A549 (cell line): ENCODE results near the gene KRT34. TPM values are rescaled to one million over a fixed set of nuclear protein-coding genes. Genes with fewer than 3 reads are reported as not detected.
"Not testable (repeated sequence)": the region's sequence is repeated elsewhere in the genome, so short reads cannot be mapped to it uniquely, and the experiment has no call there.

Source experiments
- ATAC-seq, 2 experiments: fragments of 200-7000 bp in 1 of 2; fragments of >200 bp in 1 of 2; cut with Nextera tagmentation in 1 of 2; cut with Tn5 transposase in 1 of 2; 3 replicates each; pipeline versions ENCODE4 v1.8.0 to v1.9.1; 2018 to 2020; ENCODE audit warnings: mild to moderate bottlenecking in 1 of 2, moderate library complexity in 1 of 2
- CTCF ChIA-PET: fragments of 300-600 bp; sonication (Branson Sonifier 250); formaldehyde crosslinking; extraction: SDS; loops from one replicate; lab custom pipeline; 2021; ENCODE audit warnings: antibody characterized with exemption, inconsistent platforms; lab: Yijun Ruan, JAX
- POLR2A ChIA-PET: fragments of 350-600 bp; formaldehyde crosslinking; extraction: SDS; loops from one replicate; lab custom pipeline; 2021; ENCODE audit warnings: antibody characterized with exemption, inconsistent platforms; lab: Yijun Ruan, JAX
- DNase-seq, 2 experiments: peaks; one replicate each; pipeline versions ENCODE4 v3.0.0 to v3.0.0-alpha.2; 2011 to 2016; ENCODE audit warnings: low read depth in 1 of 2, low spot score in 1 of 2
- FAIRE-seq: peaks from 2 replicates; lab custom pipeline; 2011; peaks lifted over from hg19 to GRCh38; lab: Jason Lieb, UNC
- H3K27ac ChIP-seq, 2 experiments: fragments of >200 bp; sonication (Bioruptor Twin); formaldehyde crosslinking; 3 replicates each; pipeline ENCODE4 v1.5.1; 2016 to 2017
- H3K4me1 ChIP-seq: fragments of >200 bp; sonication (Bioruptor Twin); formaldehyde crosslinking; 3 replicates; pipeline ENCODE4 v1.6.1; 2016
- H3K4me2 ChIP-seq: fragments of >200 bp; sonication (Bioruptor Twin); formaldehyde crosslinking; 3 replicates; pipeline ENCODE4 v1.6.1; 2016
- H3K4me3 ChIP-seq: fragments of >200 bp; sonication (Bioruptor Twin); formaldehyde crosslinking; 3 replicates; pipeline ENCODE4 v1.5.1; 2016
- H3K9me3 ChIP-seq: fragments of >200 bp; sonication (Bioruptor Twin); formaldehyde crosslinking; 3 replicates; pipeline ENCODE4 v1.6.1; 2016
- BCL3 ChIP-seq: fragments of >200 bp; sonication (Bioruptor Twin); formaldehyde crosslinking; IDR thresholded peaks from 3 replicates; pipeline ENCODE4 v1.6.1; 2016
- CBX2 ChIP-seq: fragments of 200-600 bp; sonication (generic); IDR thresholded peaks from 2 replicates; pipeline ENCODE4 v1.6.1; 2016; ENCODE audit warnings: low read depth, mild to moderate bottlenecking, borderline replicate concordance
- EHF ChIP-seq: fragments of 250-450 bp; sonication (Bioruptor Pico); IDR thresholded peaks from 2 replicates; pipeline ENCODE4 v1.5.0; 2020; ENCODE audit warnings: mild to moderate bottlenecking
- EP300 ChIP-seq, 2 experiments: fragments of >200 bp; sonication (Bioruptor Twin); formaldehyde crosslinking; IDR thresholded peaks; 2 replicates in 1 of 2; 3 replicates in 1 of 2; pipeline ENCODE4 v1.6.1; 2016 to 2017
- ESRRA ChIP-seq: fragments of 150-350 bp; IDR thresholded peaks from 2 replicates; pipeline ENCODE4 v1.6.1; 2014; ENCODE audit warnings: mild to moderate bottlenecking, low read length, borderline replicate concordance
- FOSL2 ChIP-seq, 2 experiments: fragments of 450-650 bp in 1 of 2; fragments of >200 bp in 1 of 2; sonication (Bioruptor Twin) in 1 of 2; formaldehyde crosslinking; IDR thresholded peaks; 2 replicates each; pipeline versions ENCODE4 v1.5.0 to v1.6.1; 2016 to 2020; ENCODE audit warnings: mild to moderate bottlenecking in 1 of 2, moderate library complexity in 1 of 2
- GATA3 ChIP-seq: IDR thresholded peaks from 2 replicates; pipeline ENCODE4 v1.6.1; 2012; ENCODE audit warnings: borderline replicate concordance
- HES2 ChIP-seq: fragments of >200 bp; sonication (Bioruptor Twin); formaldehyde crosslinking; IDR thresholded peaks from 2 replicates; pipeline ENCODE4 v1.6.1; 2016
- HEYL ChIP-seq: fragments of 250-450 bp; sonication (Bioruptor Pico); IDR thresholded peaks from 2 replicates; pipeline ENCODE4 v1.8.0; 2021; ENCODE audit warnings: mild to moderate bottlenecking, moderate library complexity
- HOXB5 ChIP-seq: fragments of 250-450 bp; sonication (Bioruptor Pico); IDR thresholded peaks from 2 replicates; pipeline ENCODE4 v1.5.0; 2020; ENCODE audit warnings: mild to moderate bottlenecking, moderate library complexity
- JUNB ChIP-seq: fragments of >200 bp; sonication (Bioruptor Twin); formaldehyde crosslinking; IDR thresholded peaks from 2 replicates; pipeline ENCODE4 v1.6.1; 2016
- MAFK ChIP-seq: fragments of 450-650 bp; IDR thresholded peaks from 2 replicates; pipeline ENCODE4 v1.6.1; 2014; ENCODE audit not compliant: partially characterized antibody
- NR3C1 ChIP-seq: fragments of >200 bp; sonication (Bioruptor Twin); formaldehyde crosslinking; IDR thresholded peaks from 3 replicates; pipeline ENCODE4 v1.6.1; 2017
- PHF8 ChIP-seq: fragments of 200-600 bp; sonication (generic); IDR thresholded peaks from 2 replicates; pipeline ENCODE4 v1.6.1; 2016; ENCODE audit warnings: low read depth, mild to moderate bottlenecking, antibody characterized with exemption, moderate library complexity, borderline replicate concordance
- TFCP2L1 ChIP-seq: fragments of 250-450 bp; sonication (Bioruptor Pico); IDR thresholded peaks from 2 replicates; pipeline ENCODE4 v1.5.0; 2021; ENCODE audit warnings: mild to moderate bottlenecking
- TP53 ChIP-seq: fragments of 250-450 bp; sonication (Bioruptor Pico); IDR thresholded peaks from 2 replicates; pipeline ENCODE4 v1.5.0; 2021; ENCODE audit warnings: mild to moderate bottlenecking, moderate library complexity
- USF2 ChIP-seq: fragments of 450-650 bp; IDR thresholded peaks from 2 replicates; pipeline ENCODE4 v1.6.1; 2014; ENCODE audit warnings: antibody characterized with exemption
- WGBS: methylation state at CpG from one replicate; pipeline ENCODE4 v1.1.6; 2017; ENCODE audit errors: missing lambda C conversion rate; 5-methylcytosine and 5-hydroxymethylcytosine counted together
- polyA plus RNA-seq, 4 experiments: library from polyadenylated mRNA; depleted of rRNA in 3 of 4; stranded (reverse); fragments of >200 nt; fragmentation: RNase III in 1 of 4; extraction: RNeasy Plus Mini Kit Qiagen cat#74134 plus additional on column Dnase treatment in 1 of 4; gene quantifications; 2 replicates in 3 of 4; 3 replicates in 1 of 4; pipeline ENCODE4 v1.2.3, GENCODE V29; 2011 to 2017
- TF ChIP-seq, protein P1 (sequence below): IDR thresholded peaks from 2 replicates; pipeline ENCODE4 v1.6.1; 2012
- TF ChIP-seq, protein P2 (sequence below): fragments of 250-450 bp; sonication (Bioruptor Pico); IDR thresholded peaks from 2 replicates; pipeline ENCODE4 v1.5.0; 2020; ENCODE audit warnings: low read depth, mild to moderate bottlenecking, moderate library complexity

KRT34 gene
- polyA plus RNA-seq, 2 of the 4 experiments (the other 2 are of a cell fraction), result 0.09 to 0.23 TPM

- ATAC-seq, result peak; percentile 72 to 78; a peak in 5 of 6 replicates
- peak overlapping the region; percentile 0 to 48; a peak in 3 of 6 replicates for H3K27ac ChIP-seq
- H3K4me3 ChIP-seq, FAIRE-seq, H3K9me3 ChIP-seq, POLR2A ChIA-PET: not testable (repeated sequence)
- TF ChIP-seq EP300 (IDR thresholded peaks at IDR 0.05) (peak in 1 of 2 experiments; percentile 32; a peak in 1 of 5 replicates), MAFK (peak; percentile 27), FOSL2 (IDR thresholded peaks at IDR 0.05) (peak; percentile 37; the same call in 1 of the 2 replicates), FOSL2 (CRISPR knock-in tag; IDR thresholded peaks at IDR 0.05) (peak; percentile 43; the same call in 1 of the 2 replicates), JUNB (peak; percentile 52; the same call in 1 of the 2 replicates), BCL3 (0 out of 3 replicates have a peak, but pooled peaks have one; percentile 45), GATA3 (peak; percentile 36; the same call in 1 of the 2 replicates)
- TF ChIP-seq, protein P1, sequence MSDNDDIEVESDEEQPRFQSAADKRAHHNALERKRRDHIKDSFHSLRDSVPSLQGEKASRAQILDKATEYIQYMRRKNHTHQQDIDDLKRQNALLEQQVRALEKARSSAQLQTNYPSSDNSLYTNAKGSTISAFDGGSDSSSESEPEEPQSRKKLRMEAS, result peak; percentile 54
- CTCF ChIA-PET, result interaction anchor here (0.7 to 2.2 kb wide), 4 partner anchors 11 to 282 kb away, joined by 4 to 5 read pairs (median 4); no protein-coding TSS in a partner anchor
- DNase-seq, result peak; percentile 57 to 73
- 20% methylated on average over 7 of the region's 7 CpGs for WGBS
- H3K4me1 ChIP-seq, result peaks cover 10% of the 10 kb centered on the region
- H3K4me2 ChIP-seq, result peak overlapping the region; percentile 45
These were observed 2.0 kb downstream of the KRT34 start for GRCh38 chr17:41380091-41380490.

DNA sequence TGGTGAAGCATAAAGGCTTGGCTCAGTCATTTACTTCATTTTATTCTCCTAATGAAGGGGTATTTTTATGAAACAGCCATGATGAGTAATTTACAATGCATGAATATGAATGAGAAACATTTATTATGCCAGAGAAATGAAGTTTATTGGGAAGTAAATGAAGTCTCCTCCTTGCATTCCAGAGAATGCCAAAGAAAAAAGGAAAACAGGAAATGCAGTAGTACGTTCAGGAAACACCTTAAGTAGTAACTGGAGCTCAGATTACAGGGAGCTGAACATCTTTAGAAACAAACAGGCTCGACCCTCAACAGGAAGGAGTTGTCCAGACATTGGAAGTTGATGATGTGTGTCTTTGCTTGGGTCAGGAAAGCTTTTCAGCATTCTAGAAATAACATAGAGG is 4.6 kb downstream of the KRT34 start:
- no peak overlapping the region for H3K4me2 ChIP-seq
- H3K4me3 ChIP-seq, result no peak overlapping the region
- DNase-seq (no peak), ATAC-seq (no peak), FAIRE-seq (no peak)
- H3K9me3 ChIP-seq, result peaks cover 7% of the 10 kb centered on the region; the same call in 1 of the 3 replicates
- WGBS, result 24% methylated on average over 2 of the region's 2 CpGs
- H3K27ac ChIP-seq, result no peak overlapping the region
- TF ChIP-seq PHF8, result no peak
- TF ChIP-seq TP53 (CRISPR knock-in tag), result no peak
- no peak for TF ChIP-seq ESRRA
- no peak for TF ChIP-seq NR3C1
- TF ChIP-seq EHF (CRISPR knock-in tag), result no peak
- no peak for TF ChIP-seq HEYL (CRISPR knock-in tag)
- no peak for TF ChIP-seq CBX2
- no peak for TF ChIP-seq TFCP2L1 (CRISPR knock-in tag)
- TF ChIP-seq, protein P2, sequence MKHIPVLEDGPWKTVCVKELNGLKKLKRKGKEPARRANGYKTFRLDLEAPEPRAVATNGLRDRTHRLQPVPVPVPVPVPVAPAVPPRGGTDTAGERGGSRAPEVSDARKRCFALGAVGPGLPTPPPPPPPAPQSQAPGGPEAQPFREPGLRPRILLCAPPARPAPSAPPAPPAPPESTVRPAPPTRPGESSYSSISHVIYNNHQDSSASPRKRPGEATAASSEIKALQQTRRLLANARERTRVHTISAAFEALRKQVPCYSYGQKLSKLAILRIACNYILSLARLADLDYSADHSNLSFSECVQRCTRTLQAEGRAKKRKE (CRISPR knock-in tag), result no peak
- no peak for TF ChIP-seq USF2
- H3K4me1 ChIP-seq, result peaks cover 10% of the 10 kb centered on the region
- ChIA-PET POLR2A (no interaction called here), CTCF (interaction anchor here (0.7 to 2.4 kb wide), 4 partner anchors 10 to 172 kb away, joined by 3 to 12 read pairs (median 4); no protein-coding TSS in a partner anchor)

DNA sequence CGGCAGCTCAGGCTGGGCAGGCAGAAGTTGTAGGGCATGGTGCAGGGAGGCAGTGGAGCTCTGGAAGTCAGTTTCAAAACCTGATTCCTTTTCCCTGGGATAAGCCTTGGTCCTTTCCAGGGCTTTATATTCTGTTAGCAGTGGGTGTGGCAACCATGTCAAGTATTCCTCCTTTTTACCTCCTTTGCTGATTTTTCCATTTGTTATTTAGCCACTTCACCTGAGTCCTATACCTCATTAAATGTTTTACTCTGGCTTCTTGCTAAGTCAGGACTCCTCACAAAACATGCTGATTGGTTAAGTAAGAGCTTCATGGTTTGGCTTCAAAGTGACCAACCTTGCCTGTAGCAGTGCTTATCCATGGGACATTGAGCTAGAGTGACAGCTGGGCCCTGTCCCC is 12.4 kb downstream of the KRT34 start, which contains the start of gene KRT33B:
TSS of gene KRT33B (minus strand) at position 101 of the 400 bp plus-strand sequence. CDS start at position 38, 63 bp downstream.
- CTCF ChIA-PET, result interaction anchor here (0.7 to 3.1 kb wide), 3 partner anchors 9 to 279 kb away, joined by 3 to 20 read pairs (median 3); no protein-coding TSS in a partner anchor
- POLR2A ChIA-PET, result no interaction called here

More for the DNA sequence above, 12.4 kb downstream of the KRT34 start, which contains the start of gene KRT33B:
- WGBS, result 100% methylated on average over 1 of the region's 1 CpG
- H3K27ac ChIP-seq, result no peak within 1 kb of the TSS
- no peak for FAIRE-seq
- no peak for ATAC-seq
- no peak for DNase-seq
- TF ChIP-seq CBX2 (no peak), HOXB5 (CRISPR knock-in tag) (no peak), HES2 (no peak)
- no peak within 1 kb of the TSS for H3K4me2 ChIP-seq
- H3K9me3 ChIP-seq, result peaks cover 7% of the 10 kb centered on the region; the same call in 1 of the 3 replicates
- H3K4me3 ChIP-seq, result no peak within 1 kb of the TSS
- no peaks in the 10 kb centered on the region for H3K4me1 ChIP-seq
